ENCODE results near the gene GUCY1A2. TPM values are rescaled to one million over a fixed set of nuclear protein-coding genes. Genes with fewer than 3 reads are reported as not detected.

The GUCY1A2 gene
- total RNA-seq, 1 experiment from 2014 or later, result 0.10 TPM

- DNase-seq (ENCODE audit: low read depth, low spot score) (no peak), ATAC-seq (no peak)
- Histone ChIP-seq H3K9me3 (ENCODE audit: control insufficient read depth in 1 of 2, insufficient read depth in 1 of 2, low read depth in 1 of 2, low read length in 2 of 2) (no peaks in the 10 kb centered on the region), H3K79me2 (ENCODE audit: insufficient read depth, low read length) (no peaks in the 10 kb centered on the region), H3K27ac (ENCODE audit: low read depth, low read length) (no peak overlapping the region), H4K20me1 (ENCODE audit: insufficient read depth) (no peaks in the 10 kb centered on the region), H3K4me1 (ENCODE audit: control insufficient read depth in 1 of 2, insufficient read depth in 2 of 2, low read length in 2 of 2) (no peaks in the 10 kb centered on the region), H3K27me3 (ENCODE audit: insufficient read depth, low read length) (0 out of 2 replicates have a peak, but pooled peaks cover 4% of the 10 kb centered on the region), H3K36me3 (ENCODE audit: control insufficient read depth in 1 of 2, insufficient read depth in 2 of 2, low read length in 2 of 2) (no peaks in the 10 kb centered on the region), H3K9ac (ENCODE audit: low read length) (no peak overlapping the region), H3K9me2 (ENCODE audit: insufficient read depth) (no peaks in the 10 kb centered on the region), H3K4me3 (replicated peaks in 1 of 2; ENCODE audit: low read depth in 1 of 2, low read length in 2 of 2) (no peak overlapping the region), H2AFZ (ENCODE audit: low read depth, low read length, poor library complexity, severe bottlenecking) (no peak overlapping the region), H3K4me2 (ENCODE audit: low read length) (no peak overlapping the region)
- ChIA-PET RAD21 (ENCODE audit: low non-redundant PET in 1 of 2, low total read pairs in 2 of 2, uncharacterized antibody in 2 of 2, unreplicated experiment in 2 of 2) (no interaction called here), POLR2A (no interaction called here), CTCF (no interaction called here)
- intact Hi-C loops (cut with micrococcal nuclease), result no loop called here
- BruUV-seq (replicated peaks), result no TSS peak
- TF ChIP-seq EGR1 (IDR thresholded peaks at IDR 0.05; ENCODE audit: low read depth) (no peak), EZH2phosphoT487 (IDR thresholded peaks at IDR 0.05; ENCODE audit: borderline replicate concordance) (no peak), EZH2 (IDR thresholded peaks at IDR 0.05) (no peak), RAD21 (IDR thresholded peaks at IDR 0.05; ENCODE audit: low read depth) (no peak), CEBPB (IDR thresholded peaks at IDR 0.05; ENCODE audit: low read depth) (no peak)
Measured at GRCh38 chr11:106834567-106834966, 183.7 kb downstream of the GUCY1A2 start.

GRCh38 chr11:106828976-106829375 is 189.3 kb downstream of the GUCY1A2 start:
- Histone ChIP-seq H3K9me2 (ENCODE audit: insufficient read depth) (no peaks in the 10 kb centered on the region), H3K4me3 (replicated peaks in 1 of 2; ENCODE audit: low read depth in 1 of 2, low read length in 2 of 2) (no peak overlapping the region), H2AFZ (ENCODE audit: low read depth, low read length, poor library complexity, severe bottlenecking) (no peak overlapping the region), H3K79me2 (ENCODE audit: insufficient read depth, low read length) (no peaks in the 10 kb centered on the region), H3K4me2 (ENCODE audit: low read length) (no peak overlapping the region), H3K27ac (ENCODE audit: low read depth, low read length) (no peak overlapping the region), H3K9ac (ENCODE audit: low read length) (no peak overlapping the region), H3K36me3 (ENCODE audit: control insufficient read depth in 1 of 2, insufficient read depth in 2 of 2, low read length in 2 of 2) (no peaks in the 10 kb centered on the region), H3K27me3 (ENCODE audit: insufficient read depth, low read length) (no peaks in the 10 kb centered on the region), H4K20me1 (ENCODE audit: insufficient read depth) (no peaks in the 10 kb centered on the region), H3K9me3 (ENCODE audit: control insufficient read depth in 1 of 2, insufficient read depth in 1 of 2, low read depth in 1 of 2, low read length in 2 of 2) (no peaks in the 10 kb centered on the region), H3K4me1 (ENCODE audit: control insufficient read depth in 1 of 2, insufficient read depth in 2 of 2, low read length in 2 of 2) (no peaks in the 10 kb centered on the region)
- intact Hi-C loops (cut with micrococcal nuclease), result no loop called here
- DNase-seq (ENCODE audit: low read depth, low spot score), result no peak
- no peak for TF ChIP-seq EZH2phosphoT487 (IDR thresholded peaks at IDR 0.05; ENCODE audit: borderline replicate concordance)
- ATAC-seq, result no peak
- CTCF ChIA-PET, result no interaction called here
- RAD21 ChIA-PET (ENCODE audit: low non-redundant PET in 1 of 2, low total read pairs in 2 of 2, uncharacterized antibody in 2 of 2, unreplicated experiment in 2 of 2), result no interaction called here
- POLR2A ChIA-PET, result no interaction called here
- BruUV-seq (replicated peaks), result no TSS peak
